SH-SY5Y (cell line): Measurements from ENCODE around the gene ZDHHC8.

ENCODE experiments used
- GATA2 ChIP-seq: IDR thresholded peaks from 2 replicates; pipeline ENCODE4 v1.6.1; 2011; ENCODE audit warnings: mild to moderate bottlenecking, low read depth, low read length
- GATA3 ChIP-seq: IDR thresholded peaks from 2 replicates; pipeline ENCODE4 v1.6.1; 2011; ENCODE audit warnings: low read depth, mild to moderate bottlenecking, low read length, moderate library complexity

GRCh38 chr22:20167643-20168322, 36.2 kb downstream of the ZDHHC8 start:
- TF ChIP-seq GATA2 (no peak), GATA3 (no peak)
